HFF-Myc (cell line): ENCODE measurements around the gene PCDH20.
"Not testable (repeated sequence)": the region's sequence is repeated elsewhere in the genome, so short reads cannot be mapped to it uniquely, and the experiment has no call there.

Experiments used
- DNase-seq: peaks from one replicate; pipeline ENCODE4 v3.0.0-alpha.2; 2011; ENCODE audit warnings: low read depth; ENCODE audit errors: extremely low read depth
- H3K4me3 ChIP-seq: replicated peaks from 2 replicates; pipeline ENCODE4 v1.5.1; 2011; ENCODE audit warnings: low read depth, mild to moderate bottlenecking, control low read depth, low read length
- TF ChIP-seq, protein P1 (sequence below): IDR thresholded peaks from 2 replicates; pipeline ENCODE4 v1.5.1; 2012; ENCODE audit warnings: mild to moderate bottlenecking, low read depth, low read length, control low read depth; ENCODE audit errors: missing control alignments

The PCDH20 gene

DNA sequence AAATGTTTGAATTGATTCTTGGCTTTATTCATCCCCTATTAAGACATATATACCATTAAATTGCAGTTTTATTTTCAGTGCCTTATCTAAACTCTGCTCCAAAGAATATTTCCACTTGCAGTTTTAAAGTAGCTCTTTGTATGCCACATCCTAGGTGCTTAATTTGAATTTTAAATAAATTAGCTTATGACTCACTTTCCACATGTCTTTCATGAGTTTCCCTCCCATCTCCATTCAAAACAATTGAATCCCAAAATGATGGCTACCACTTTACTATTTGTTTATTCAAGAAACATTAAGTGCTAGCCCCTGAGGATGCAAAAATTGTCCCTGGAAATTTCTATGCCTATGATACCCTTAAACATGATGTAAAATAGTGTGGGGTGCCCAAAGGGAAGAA lies 19.5 kb downstream of the PCDH20 start:
- DNase-seq, result no peak
- H3K4me3 ChIP-seq, result no peak overlapping the region
- TF ChIP-seq, protein P1, sequence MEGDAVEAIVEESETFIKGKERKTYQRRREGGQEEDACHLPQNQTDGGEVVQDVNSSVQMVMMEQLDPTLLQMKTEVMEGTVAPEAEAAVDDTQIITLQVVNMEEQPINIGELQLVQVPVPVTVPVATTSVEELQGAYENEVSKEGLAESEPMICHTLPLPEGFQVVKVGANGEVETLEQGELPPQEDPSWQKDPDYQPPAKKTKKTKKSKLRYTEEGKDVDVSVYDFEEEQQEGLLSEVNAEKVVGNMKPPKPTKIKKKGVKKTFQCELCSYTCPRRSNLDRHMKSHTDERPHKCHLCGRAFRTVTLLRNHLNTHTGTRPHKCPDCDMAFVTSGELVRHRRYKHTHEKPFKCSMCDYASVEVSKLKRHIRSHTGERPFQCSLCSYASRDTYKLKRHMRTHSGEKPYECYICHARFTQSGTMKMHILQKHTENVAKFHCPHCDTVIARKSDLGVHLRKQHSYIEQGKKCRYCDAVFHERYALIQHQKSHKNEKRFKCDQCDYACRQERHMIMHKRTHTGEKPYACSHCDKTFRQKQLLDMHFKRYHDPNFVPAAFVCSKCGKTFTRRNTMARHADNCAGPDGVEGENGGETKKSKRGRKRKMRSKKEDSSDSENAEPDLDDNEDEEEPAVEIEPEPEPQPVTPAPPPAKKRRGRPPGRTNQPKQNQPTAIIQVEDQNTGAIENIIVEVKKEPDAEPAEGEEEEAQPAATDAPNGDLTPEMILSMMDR, result no peak

DNA sequence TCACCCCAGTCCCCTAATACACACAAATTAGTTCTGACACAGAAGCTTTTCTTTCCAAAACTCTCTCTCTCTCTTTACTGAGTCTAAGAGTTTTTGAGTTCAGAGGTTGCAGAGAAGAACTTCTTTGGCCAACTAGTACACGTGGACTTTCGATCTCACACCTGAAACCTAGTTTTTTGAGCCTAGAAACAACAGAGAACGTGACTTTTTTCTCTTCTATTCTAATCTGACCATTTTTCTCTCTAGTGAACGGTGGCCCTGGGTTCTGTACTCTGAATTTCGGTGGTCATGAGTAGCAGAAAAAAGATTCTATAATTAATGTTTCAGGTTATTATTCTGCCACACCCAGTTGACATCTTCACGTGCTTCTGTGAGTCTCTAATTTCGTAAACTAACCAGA lies 24.2 kb downstream of the PCDH20 start:
- TF ChIP-seq, protein P1, result no peak
- no peak for DNase-seq
- no peak overlapping the region for H3K4me3 ChIP-seq

DNA sequence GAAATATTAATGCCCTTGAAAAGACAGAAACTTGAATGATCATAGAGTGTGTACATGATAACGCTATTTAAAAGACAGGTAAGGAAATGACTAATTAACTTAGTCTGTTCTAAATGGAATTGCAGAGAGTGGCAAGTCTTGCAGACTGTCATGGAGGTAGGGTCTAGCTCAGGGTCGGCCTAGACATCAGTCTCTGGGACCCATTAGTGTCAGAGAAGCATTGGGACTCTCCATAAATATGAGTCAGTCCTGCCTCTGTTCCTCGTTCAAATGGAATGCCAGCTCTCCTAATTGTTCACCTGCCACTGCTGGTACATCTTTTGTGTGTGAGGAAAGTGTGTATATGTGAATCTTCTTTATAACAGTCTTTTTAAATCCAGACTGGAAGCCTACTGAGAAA lies 28.0 kb downstream of the PCDH20 start:
- no peak for DNase-seq
- TF ChIP-seq, protein P1, result no peak
- no peak overlapping the region for H3K4me3 ChIP-seq

DNA sequence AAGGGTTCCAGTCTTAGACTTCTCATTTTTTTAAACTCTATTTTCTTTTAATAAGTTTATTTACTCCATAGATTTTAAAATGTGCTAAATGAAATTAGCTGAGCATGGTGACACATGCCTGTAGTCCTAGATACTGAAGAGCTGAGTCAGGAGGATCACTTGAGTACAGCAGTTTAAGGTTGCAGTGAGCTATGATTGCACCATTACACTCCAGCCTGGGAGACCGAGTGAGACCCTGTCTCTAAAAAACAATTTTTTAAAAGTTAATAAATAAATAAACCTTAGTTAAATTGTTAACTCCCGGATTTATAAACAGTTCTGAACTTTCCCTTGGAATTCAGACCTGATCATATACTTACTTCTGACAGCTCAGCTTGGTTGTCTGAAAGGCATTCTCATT lies 32.5 kb downstream of the PCDH20 start:
- H3K4me3 ChIP-seq, result no peak overlapping the region
- TF ChIP-seq, protein P1, result no peak
- no peak for DNase-seq

DNA sequence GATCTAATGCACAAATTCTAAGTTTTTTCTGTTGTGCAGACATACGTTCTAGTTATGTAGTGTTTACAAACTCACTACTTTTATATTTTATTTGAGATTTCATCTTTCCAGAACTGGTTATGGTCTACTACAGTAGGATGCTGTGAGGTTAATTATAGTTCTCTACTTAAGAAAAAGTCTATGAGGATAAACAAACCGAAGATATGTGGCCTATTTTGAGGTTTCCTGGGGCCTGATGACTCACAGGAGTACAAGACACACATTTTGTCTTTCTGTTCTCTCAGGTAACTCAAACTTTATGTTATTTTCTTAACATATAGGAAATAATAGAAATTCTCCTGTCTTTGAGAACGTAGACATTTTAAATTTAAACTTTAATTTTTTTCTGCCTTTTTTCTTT lies 45.1 kb downstream of the PCDH20 start:
- no peak overlapping the region for H3K4me3 ChIP-seq
- no peak for DNase-seq
- TF ChIP-seq, protein P1, result no peak

DNA sequence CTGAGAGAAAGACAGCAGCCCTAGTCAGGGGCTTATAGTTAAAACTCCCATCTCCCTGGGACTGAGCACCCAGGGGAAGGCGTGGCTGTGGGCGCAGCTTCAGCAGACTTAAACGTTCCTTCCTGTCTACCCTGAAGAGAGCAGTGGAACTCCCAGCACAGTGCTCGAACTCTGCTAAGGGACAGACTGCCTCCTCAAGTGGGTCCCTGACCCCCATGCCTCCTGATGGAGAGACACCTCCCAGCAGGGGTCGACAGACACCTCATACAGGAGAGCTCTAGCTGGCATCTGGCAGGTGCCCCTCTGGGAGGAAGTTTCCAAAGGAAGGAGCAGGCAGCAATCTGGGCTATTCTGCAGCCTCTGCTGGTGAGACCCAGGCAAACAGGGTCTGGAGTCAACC lies 51.0 kb downstream of the PCDH20 start:
- not testable (repeated sequence) for DNase-seq

DNA sequence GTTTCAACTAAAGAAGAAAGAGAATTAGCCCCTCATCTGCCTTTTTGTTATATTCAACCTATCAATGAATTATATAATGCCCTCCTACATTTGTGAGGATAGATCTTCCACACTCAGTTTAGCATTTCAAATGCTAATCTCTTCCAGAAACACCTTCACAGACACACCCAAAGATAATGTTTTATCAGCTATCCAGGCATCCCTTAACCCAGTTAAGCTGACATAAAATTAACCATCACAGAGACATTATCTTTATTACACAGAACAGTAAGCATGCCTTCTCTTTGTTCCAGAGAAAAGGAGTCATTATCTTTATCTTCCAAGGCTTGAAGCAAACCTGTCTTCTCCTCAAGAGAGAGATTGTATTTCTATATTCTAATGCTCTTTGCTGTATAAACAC lies 53.1 kb downstream of the PCDH20 start:
- no peak for DNase-seq
- TF ChIP-seq, protein P1, result no peak
- no peak overlapping the region for H3K4me3 ChIP-seq

More for the DNA sequence above, 51.0 kb downstream of the PCDH20 start:
- not testable (repeated sequence) for H3K4me3 ChIP-seq
